ENCODE measurements around the gene FAM237B. TPM values are rescaled to one million over a fixed set of nuclear protein-coding genes. Genes with fewer than 3 reads are reported as not detected.
"Not testable (repeated sequence)": the region's sequence is repeated elsewhere in the genome, so short reads cannot be mapped to it uniquely, and the experiment has no call there.

Gene FAM237B
- total and polyA plus RNA-seq, 12 donors, result not detected

DNA sequence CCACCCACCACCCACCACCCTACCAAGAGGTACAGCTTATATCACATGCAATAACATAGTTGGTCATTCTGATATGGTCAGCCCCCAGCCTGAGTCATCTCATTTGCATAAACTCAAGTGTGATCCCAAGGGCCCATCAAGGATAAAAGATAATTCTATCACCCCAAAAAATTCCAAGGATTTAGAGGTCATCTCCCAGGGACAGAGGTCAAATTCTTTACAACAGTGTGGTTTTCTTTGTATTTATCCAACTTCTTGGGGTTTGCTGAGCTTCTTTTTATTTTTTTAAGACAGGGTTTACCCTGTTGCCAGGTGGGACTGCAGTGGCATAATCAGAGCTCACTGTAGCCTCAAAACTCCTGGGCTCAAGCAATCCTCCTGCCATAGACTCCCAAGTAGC, 16.0 kb upstream of the FAM237B start:
- intact Hi-C loops (cut with DNase I), result no loop called here
- Histone ChIP-seq H3K36me3 (no peaks in the 10 kb centered on the region), H3K4me3 (no peak overlapping the region), H3K9me3 (peaks cover 0 to 6% (median 0%) of the 10 kb centered on the region in 11 donors), H3K27ac (no peak overlapping the region), H3K4me1 (no peaks in the 10 kb centered on the region), H3K27me3 (peaks cover 0 to 7% (median 0%) of the 10 kb centered on the region in 7 donors)
- DNase-seq (no peak), ATAC-seq (no peak)
- TF ChIP-seq CTCF (IDR thresholded peaks at IDR 0.05), result no peak

- H3K27me3 ChIP-seq; intact Hi-C loops (cut with DNase I); H3K4me1 ChIP-seq; H3K27ac ChIP-seq; H3K36me3 ChIP-seq; DNase-seq; H3K9me3 ChIP-seq; H3K4me3 ChIP-seq; ATAC-seq: not testable (repeated sequence)
- 87 to 97% methylated on average over 2 of the region's 2 CpGs for WGBS, 2 donors
Measured at GRCh38 chr7:90334926-90335325, 13.8 kb upstream of the FAM237B start.

DNA sequence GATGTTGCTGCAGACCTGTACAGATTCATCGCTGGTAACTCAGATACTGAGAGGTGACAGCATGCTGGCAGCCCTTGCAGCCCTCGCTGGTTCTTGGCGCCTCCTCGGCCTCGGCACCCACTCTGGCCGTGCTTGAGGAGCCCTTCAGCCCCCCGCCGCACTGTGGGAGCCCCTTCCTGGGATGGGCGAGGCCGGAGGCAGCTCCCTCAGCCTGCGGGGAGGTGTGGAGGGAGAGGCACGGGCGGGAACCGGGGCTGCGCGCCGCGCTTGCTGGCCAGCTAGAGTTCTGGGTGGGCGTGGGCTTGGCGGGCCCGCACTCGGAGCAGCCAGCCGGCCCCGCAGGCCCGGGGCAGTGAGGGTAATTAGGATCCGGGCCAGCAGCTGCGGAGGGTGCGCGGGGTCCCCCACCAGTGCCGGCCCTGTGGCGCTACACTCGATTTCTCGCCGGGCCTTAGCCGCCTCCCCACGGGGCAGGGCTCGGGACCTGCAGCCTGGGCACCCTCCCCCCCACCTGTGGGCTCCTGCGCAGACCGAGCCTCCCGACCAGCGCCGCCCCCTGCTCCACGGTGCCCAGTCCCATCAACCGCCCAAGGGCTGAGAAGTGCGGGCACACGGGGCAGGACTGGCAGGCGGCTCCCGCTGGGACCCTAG, 13.2 kb upstream of the FAM237B start:
- 92 to 93% methylated on average over 47 to 48 of the region's 48 CpGs for WGBS, 2 donors
- H3K9me3 ChIP-seq, result peaks cover 0 to 6% (median 0%) of the 10 kb centered on the region in 11 donors
- ATAC-seq (no peak), DNase-seq (no peak)
- intact Hi-C loops (cut with DNase I), result no loop called here
- no peak for TF ChIP-seq CTCF (IDR thresholded peaks at IDR 0.05)
- no peak overlapping the region for H3K27ac ChIP-seq
- H3K4me3 ChIP-seq, result no peak overlapping the region
- peaks cover 0 to 11% (median 0%) of the 10 kb centered on the region in 7 donors for H3K27me3 ChIP-seq
- H3K4me1 ChIP-seq, result no peaks in the 10 kb centered on the region
- no peaks in the 10 kb centered on the region for H3K36me3 ChIP-seq

GRCh38 chr7:90326500-90326899, 5.4 kb upstream of the FAM237B start:
- H3K9me3 ChIP-seq, result no peaks in the 10 kb centered on the region
- WGBS, 2 donors, result 0 to 13% methylated on average over 1 of the region's 1 CpG
- H3K27ac ChIP-seq, result no peak overlapping the region
- intact Hi-C loops (cut with DNase I), result no loop called here
- no peaks in the 10 kb centered on the region for H3K36me3 ChIP-seq
- ATAC-seq (no peak), DNase-seq (no peak)
- H3K4me3 ChIP-seq, result no peak overlapping the region
- TF ChIP-seq CTCF (IDR thresholded peaks at IDR 0.05), result no peak
- peaks cover 0 to 55% (median 31%) of the 10 kb centered on the region in 7 donors for H3K27me3 ChIP-seq
- no peaks in the 10 kb centered on the region for H3K4me1 ChIP-seq

DNA sequence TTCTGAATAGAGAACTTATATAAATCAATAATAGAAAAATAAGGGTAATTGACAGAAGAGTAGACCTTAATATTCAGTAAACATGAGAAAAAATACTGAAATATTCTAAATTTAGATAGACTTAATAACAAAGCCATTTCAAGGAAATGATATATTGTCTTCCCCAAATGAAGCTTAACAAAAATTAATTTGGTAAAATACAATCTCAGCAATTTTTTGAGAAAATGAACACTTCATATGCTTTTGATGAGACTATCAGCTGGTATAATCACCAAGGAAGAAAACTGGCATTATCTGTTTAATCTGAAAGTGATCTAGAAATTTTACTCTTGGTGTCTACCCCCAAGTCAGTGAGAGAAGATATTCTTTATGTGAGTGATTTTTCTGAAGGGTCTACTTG, 1.7 kb upstream of the FAM237B start:
- H3K36me3 ChIP-seq, result no peaks in the 10 kb centered on the region
- no peak for TF ChIP-seq CTCF (IDR thresholded peaks at IDR 0.05)
- H3K27ac ChIP-seq, result no peak overlapping the region
- no peaks in the 10 kb centered on the region for H3K9me3 ChIP-seq
- DNase-seq (no peak), ATAC-seq (no peak)
- intact Hi-C loops (cut with DNase I), result no loop called here
- H3K4me1 ChIP-seq, result peaks cover 0 to 8% (median 5%) of the 10 kb centered on the region in 9 donors
- H3K4me3 ChIP-seq, result no peak overlapping the region
- peaks cover 9 to 85% (median 65%) of the 10 kb centered on the region in 7 donors for H3K27me3 ChIP-seq

Measured in heart right ventricle (tissue), 16 donors.